ENCODE data around the gene EBI3. TPM values are rescaled to one million over a fixed set of nuclear protein-coding genes. Genes with fewer than 3 reads are reported as not detected.
"Not testable (repeated sequence)": the region's sequence is repeated elsewhere in the genome, so short reads cannot be mapped to it uniquely, and the experiment has no call there.

Gene EBI3
- total RNA-seq, 1 donor from 2014 or later = not detected

DNA sequence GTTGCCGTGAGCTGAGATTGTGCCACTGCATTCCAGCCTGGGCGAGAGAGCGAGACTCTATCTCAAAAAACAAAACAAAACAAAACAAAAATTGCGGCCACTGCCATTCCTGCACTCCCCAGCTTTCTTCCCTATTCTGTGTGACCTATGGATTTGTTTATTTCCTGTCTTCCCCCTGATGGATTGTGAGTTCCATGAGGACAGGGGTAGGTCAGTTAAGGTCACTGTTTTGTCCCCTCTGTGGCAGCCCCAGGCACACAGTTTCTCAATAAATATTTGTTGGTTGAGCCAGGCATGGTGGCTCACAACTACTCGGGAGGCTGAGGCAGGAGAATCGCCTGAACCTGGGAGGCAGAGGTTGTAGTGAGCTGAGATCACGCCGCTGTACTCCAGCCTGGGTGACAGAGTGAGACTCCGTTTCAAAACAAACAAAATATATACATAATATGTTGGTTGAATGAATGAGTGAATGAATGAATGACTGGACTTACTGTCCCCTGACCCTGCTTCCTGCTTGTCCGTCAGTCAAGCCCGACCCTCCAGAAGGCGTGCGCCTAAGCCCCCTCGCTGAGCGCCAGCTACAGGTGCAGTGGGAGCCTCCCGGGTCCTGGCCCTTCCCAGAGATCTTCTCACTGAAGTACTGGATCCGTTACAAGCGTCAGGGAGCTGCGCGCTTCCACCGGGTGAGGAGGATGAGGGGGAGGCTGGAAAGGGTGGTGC, 5.0 kb downstream of the EBI3 start:
- Mint-ChIP-seq H3K4me3 (ENCODE audit: low read depth) (no peak overlapping the region), H3K9me3 (ENCODE audit: low read depth) (no peaks in the 10 kb centered on the region), H3K27me3 (peaks cover 9% of the 10 kb centered on the region), H3K4me1 (ENCODE audit: low read depth) (no peaks in the 10 kb centered on the region), H3K27ac (no peak overlapping the region), H3K36me3 (ENCODE audit: insufficient read depth) (no peaks in the 10 kb centered on the region)
- no peak for DNase-seq (ENCODE audit: low spot score, unreplicated experiment)
- TF ChIP-seq CTCF (IDR thresholded peaks at IDR 0.05; ENCODE audit: unreplicated experiment) = no peak

- H3K27ac Mint-ChIP-seq = no peak overlapping the region
- no peaks in the 10 kb centered on the region for H3K36me3 Mint-ChIP-seq (ENCODE audit: insufficient read depth)
- no peak for DNase-seq (ENCODE audit: low spot score, unreplicated experiment)
- H3K4me1 Mint-ChIP-seq (ENCODE audit: low read depth) = no peaks in the 10 kb centered on the region
- H3K27me3 Mint-ChIP-seq = peaks cover 6% of the 10 kb centered on the region
- TF ChIP-seq CTCF (IDR thresholded peaks at IDR 0.05; ENCODE audit: unreplicated experiment) = no peak
- H3K4me3 Mint-ChIP-seq (ENCODE audit: low read depth) = no peak overlapping the region
- H3K9me3 Mint-ChIP-seq (ENCODE audit: low read depth) = no peaks in the 10 kb centered on the region
These were observed 5.5 kb downstream of the EBI3 start for GRCh38 chr19:4234862-4235201.

GRCh38 chr19:4237510-4237909, 8.2 kb downstream of the EBI3 start:
- DNase-seq (ENCODE audit: low spot score, unreplicated experiment); H3K4me3 Mint-ChIP-seq (ENCODE audit: low read depth); H3K27ac Mint-ChIP-seq; H3K4me1 Mint-ChIP-seq (ENCODE audit: low read depth); H3K9me3 Mint-ChIP-seq (ENCODE audit: low read depth); H3K36me3 Mint-ChIP-seq (ENCODE audit: insufficient read depth): not testable (repeated sequence)
- peaks cover 11% of the 10 kb centered on the region for H3K27me3 Mint-ChIP-seq

DNA sequence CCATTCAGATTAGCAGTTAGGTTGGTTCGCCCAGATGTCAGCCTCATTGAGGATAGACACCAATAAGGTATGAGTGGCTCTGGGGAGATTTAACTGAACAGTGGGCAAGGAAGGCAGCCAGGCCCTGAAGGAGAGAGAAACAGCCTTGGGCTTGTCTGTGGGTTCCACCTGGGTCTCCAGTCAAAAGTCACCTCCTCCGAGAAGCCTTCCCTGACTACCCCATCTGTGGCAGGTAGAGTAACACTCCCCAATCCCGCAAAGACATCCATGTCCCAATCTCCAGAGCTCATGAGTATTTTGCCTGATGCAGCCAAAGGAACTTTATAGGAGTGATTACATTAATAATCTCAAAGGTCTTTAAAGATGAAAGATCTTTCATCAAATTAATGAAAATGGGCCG, 9.5 kb downstream of the EBI3 start:
- no peak for TF ChIP-seq CTCF (IDR thresholded peaks at IDR 0.05; ENCODE audit: unreplicated experiment)
- Mint-ChIP-seq H3K9me3 (ENCODE audit: low read depth) (peaks cover 8% of the 10 kb centered on the region), H3K4me1 (ENCODE audit: low read depth) (no peaks in the 10 kb centered on the region), H3K27me3 (peaks cover 11% of the 10 kb centered on the region), H3K4me3 (ENCODE audit: low read depth) (no peak overlapping the region), H3K27ac (no peak overlapping the region), H3K36me3 (ENCODE audit: insufficient read depth) (no peaks in the 10 kb centered on the region)
- no peak for DNase-seq (ENCODE audit: low spot score, unreplicated experiment)

- Mint-ChIP-seq H3K4me1 (ENCODE audit: low read depth) (no peaks in the 10 kb centered on the region), H3K27ac (no peak overlapping the region), H3K9me3 (ENCODE audit: low read depth) (peaks cover 8% of the 10 kb centered on the region), H3K4me3 (ENCODE audit: low read depth) (no peak overlapping the region), H3K36me3 (ENCODE audit: insufficient read depth) (no peaks in the 10 kb centered on the region), H3K27me3 (peaks cover 5% of the 10 kb centered on the region)
- TF ChIP-seq CTCF (IDR thresholded peaks at IDR 0.05; ENCODE audit: unreplicated experiment) = no peak
- DNase-seq (ENCODE audit: low spot score, unreplicated experiment) = no peak
These were observed 12.6 kb downstream of the EBI3 start for GRCh38 chr19:4241824-4242430.

GRCh38 chr19:4245938-4246337, 16.6 kb downstream of the EBI3 start:
- H3K4me3 Mint-ChIP-seq (ENCODE audit: low read depth); DNase-seq (ENCODE audit: low spot score, unreplicated experiment); H3K4me1 Mint-ChIP-seq (ENCODE audit: low read depth); H3K27me3 Mint-ChIP-seq; H3K9me3 Mint-ChIP-seq (ENCODE audit: low read depth); H3K27ac Mint-ChIP-seq: not testable (repeated sequence)
- peaks cover 15% of the 10 kb centered on the region for H3K36me3 Mint-ChIP-seq (ENCODE audit: insufficient read depth)
